ENCODE measurements around the gene NRL.

- TF ChIP-seq EZH2 (IDR thresholded peaks at IDR 0.05; ENCODE audit: insufficient read depth, poor library complexity, severe bottlenecking): no peak
- TF ChIP-seq EZH2phosphoT487 (IDR thresholded peaks at IDR 0.05; ENCODE audit: insufficient read depth, low read depth): no peak
These were observed 33.6 kb downstream of the NRL start for GRCh38 chr14:24080888-24081738.
